Measurements from ENCODE around the gene EBNA1BP2.
A peak's percentile ranks its signal among the peaks of the same experiment; 100 is the strongest.
"Not testable (repeated sequence)": the region's sequence is repeated elsewhere in the genome, so short reads cannot be mapped to it uniquely, and the experiment has no call there.

Gene EBNA1BP2

GRCh38 chr1:43171312-43171875, 696 bp downstream of the EBNA1BP2 start:
- no peak for DNase-seq

- no peak for DNase-seq
Observed at GRCh38 chr1:43165765-43166164, 6.3 kb downstream of the EBNA1BP2 start.

- no peak for DNase-seq
Observed at GRCh38 chr1:43165162-43165561, 6.9 kb downstream of the EBNA1BP2 start.

GRCh38 chr1:43156026-43156425, 16.1 kb downstream of the EBNA1BP2 start:
- no peak for DNase-seq

- DNase-seq = no peak
Observed at GRCh38 chr1:43153443-43153842, 18.6 kb downstream of the EBNA1BP2 start.

- peak; percentile 15 for DNase-seq
Observed at GRCh38 chr1:43152866-43153265, 19.2 kb downstream of the EBNA1BP2 start.

GRCh38 chr1:43149889-43150288, 22.2 kb downstream of the EBNA1BP2 start:
- DNase-seq = no peak

GRCh38 chr1:43147625-43148327, 24.3 kb downstream of the EBNA1BP2 start:
- peak; percentile 80 for DNase-seq

- DNase-seq = no peak
Observed at GRCh38 chr1:43144237-43144636, 27.9 kb downstream of the EBNA1BP2 start.

GRCh38 chr1:43143441-43143888, 28.6 kb downstream of the EBNA1BP2 start:
- DNase-seq = no peak

- no peak for DNase-seq
Observed at GRCh38 chr1:43140583-43140982, 31.5 kb downstream of the EBNA1BP2 start.

- no peak for DNase-seq
Observed at GRCh38 chr1:43140010-43140409, 32.1 kb downstream of the EBNA1BP2 start.

GRCh38 chr1:43139295-43139694, 32.8 kb downstream of the EBNA1BP2 start:
- not testable (repeated sequence) for DNase-seq

- DNase-seq = no peak
Observed at GRCh38 chr1:43137445-43138052, 34.5 kb downstream of the EBNA1BP2 start.

GRCh38 chr1:43135857-43136781, 36.0 kb downstream of the EBNA1BP2 start:
- no peak for DNase-seq

- DNase-seq = no peak
Observed at GRCh38 chr1:43134640-43135039, 37.5 kb downstream of the EBNA1BP2 start.

GRCh38 chr1:43134068-43134467, 38.0 kb downstream of the EBNA1BP2 start:
- no peak for DNase-seq

GRCh38 chr1:43129426-43129825, 42.7 kb downstream of the EBNA1BP2 start:
- no peak for DNase-seq

- no peak for DNase-seq
Observed at GRCh38 chr1:43128816-43129215, 43.3 kb downstream of the EBNA1BP2 start.

GRCh38 chr1:43123031-43123430, 49.1 kb downstream of the EBNA1BP2 start:
- DNase-seq = no peak

- no peak for DNase-seq
Observed at GRCh38 chr1:43121256-43121900, 50.7 kb downstream of the EBNA1BP2 start.

- not testable (repeated sequence) for DNase-seq
Observed at GRCh38 chr1:43119928-43120586, 52.0 kb downstream of the EBNA1BP2 start.

Data from NCI-H1436 treated with DMSO at 0.1 percent for 48 hours (cell line).